Mammary epithelial cell (primary cell): ENCODE results near the gene SCO2.

Experiments used
- CTCF ChIP-seq, 2 donors: IDR thresholded peaks in 1 of 2; conservative IDR thresholded peaks in 1 of 2; 2 replicates each; pipeline ENCODE4 v1.5.1; 2011 to 2012; ENCODE audit warnings: inconsistent platforms in 2 of 2, low read length in 2 of 2, mild to moderate bottlenecking in 2 of 2, control low read depth in 1 of 2, low read depth in 1 of 2; ENCODE audit not compliant: insufficient read depth in 1 of 2; ENCODE audit errors: extremely low read depth in 1 of 2
- EZH2 ChIP-seq: IDR thresholded peaks from 2 replicates; pipeline ENCODE4 v1.6.1; 2012; ENCODE audit warnings: low read length, inconsistent platforms, borderline replicate concordance

DNA sequence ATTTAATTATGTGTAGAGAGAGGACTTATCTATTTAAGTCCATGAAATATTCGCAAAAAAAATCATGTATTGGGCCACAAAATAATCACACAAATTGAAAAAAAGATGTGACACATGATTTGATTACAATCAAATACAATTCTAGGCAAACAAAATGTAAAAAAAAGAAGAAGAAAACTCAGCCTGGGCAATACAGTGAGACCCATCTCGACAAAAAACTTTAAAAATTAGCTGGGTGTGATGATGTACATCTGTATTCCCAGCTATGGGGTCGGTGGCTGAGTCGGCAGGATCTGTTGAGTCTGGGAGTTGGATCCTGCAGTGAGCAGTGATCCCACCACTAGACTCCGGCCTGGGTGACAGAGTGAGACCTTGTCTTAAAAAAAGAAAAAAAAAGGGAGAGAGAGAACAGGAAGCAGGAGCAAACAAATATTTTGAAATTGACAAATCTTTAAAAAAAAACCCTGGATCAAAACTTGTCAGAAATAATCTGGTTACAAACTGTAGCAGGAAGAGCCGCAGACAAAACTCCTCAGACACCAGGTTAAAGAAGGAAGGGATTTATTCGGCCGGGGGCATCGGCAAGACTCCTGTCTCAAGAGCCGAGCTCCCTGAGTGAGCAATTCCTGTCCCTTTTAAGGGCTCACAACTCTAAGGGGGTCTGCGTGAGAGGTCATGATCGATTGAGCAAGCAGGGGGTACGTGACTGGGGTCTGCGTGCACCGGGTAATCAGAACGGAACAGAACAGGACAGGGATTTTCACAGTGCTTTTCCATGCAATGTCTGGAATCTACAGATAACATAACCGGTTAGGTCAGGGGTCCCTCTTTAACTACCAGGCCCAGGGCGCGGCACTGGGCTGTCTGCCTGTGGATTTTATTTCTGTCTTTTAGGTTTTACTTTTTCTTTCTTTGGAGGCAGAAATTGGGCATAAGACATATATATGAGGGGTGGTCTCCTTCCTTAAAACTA is 7.7 kb upstream of the SCO2 start:
- no peak for TF ChIP-seq CTCF (conservative IDR thresholded peaks at IDR 0.05 in 1 of 2, IDR thresholded peaks at IDR 0.05 in 1 of 2; ENCODE audit: extremely low read depth in 1 of 2, insufficient read depth in 1 of 2, low read depth in 1 of 2, low read length in 2 of 2)
- TF ChIP-seq EZH2: no peak
